Lower leg skin (tissue), 4 donors: ENCODE data around the gene ACSF3. TPM values are rescaled to one million over a fixed set of nuclear protein-coding genes. Genes with fewer than 3 reads are reported as not detected.

Experiments
- DNase-seq, 2 donors: peaks; one replicate each; pipeline ENCODE4 v3.0.0-alpha.2; 2019; ENCODE audit warnings: low spot score in 2 of 2
- H3K4me3 ChIP-seq: fragments of 200-600 bp; sonication (generic); 2 replicates; pipeline ENCODE4 v1.5.1; 2017; ENCODE audit warnings: mild to moderate bottlenecking, low read depth; ENCODE audit not compliant: poor library complexity, severe bottlenecking
- POLR2A ChIP-seq, 2 donors: fragments of 450-650 bp; IDR thresholded peaks; one replicate each; pipeline ENCODE4 v1.6.1; 2016 to 2017; ENCODE audit warnings: antibody characterized with exemption in 2 of 2, mild to moderate bottlenecking in 1 of 2, moderate library complexity in 1 of 2
- WGBS, 2 donors: methylation state at CpG; one replicate each; pipeline ENCODE4 v1.1.5; 2018; 5-methylcytosine and 5-hydroxymethylcytosine counted together
- intact Hi-C: fragments of 100-400 bp; cut with DNase I; formaldehyde crosslinking; loops from one replicate; pipeline ENCODE4 v1.15.0; 2023; ENCODE audit warnings: low total_unique reads
- total RNA-seq, 4 donors: library from RNA; depleted of rRNA; stranded (reverse); fragments of >200 nt; gene quantifications; one replicate each; pipeline ENCODE4 v1.1.0, GENCODE V29; 2016
- TF ChIP-seq, protein P1 (sequence below), 3 donors: fragments of 450-650 bp; IDR thresholded peaks; one replicate each; pipeline ENCODE4 v1.5.1; 2016; ENCODE audit warnings: antibody characterized with exemption in 3 of 3, mild to moderate bottlenecking in 3 of 3, moderate library complexity in 2 of 3

Gene ACSF3
- total RNA-seq, 4 donors from 2014 or later: 22.7 to 42.3 (median 34.4) TPM

- intact Hi-C loops: no loop called here
- DNase-seq: no peak
- no peak overlapping the region for H3K4me3 ChIP-seq
- TF ChIP-seq POLR2A (IDR thresholded peaks at IDR 0.05): no peak
- TF ChIP-seq, protein P1, sequence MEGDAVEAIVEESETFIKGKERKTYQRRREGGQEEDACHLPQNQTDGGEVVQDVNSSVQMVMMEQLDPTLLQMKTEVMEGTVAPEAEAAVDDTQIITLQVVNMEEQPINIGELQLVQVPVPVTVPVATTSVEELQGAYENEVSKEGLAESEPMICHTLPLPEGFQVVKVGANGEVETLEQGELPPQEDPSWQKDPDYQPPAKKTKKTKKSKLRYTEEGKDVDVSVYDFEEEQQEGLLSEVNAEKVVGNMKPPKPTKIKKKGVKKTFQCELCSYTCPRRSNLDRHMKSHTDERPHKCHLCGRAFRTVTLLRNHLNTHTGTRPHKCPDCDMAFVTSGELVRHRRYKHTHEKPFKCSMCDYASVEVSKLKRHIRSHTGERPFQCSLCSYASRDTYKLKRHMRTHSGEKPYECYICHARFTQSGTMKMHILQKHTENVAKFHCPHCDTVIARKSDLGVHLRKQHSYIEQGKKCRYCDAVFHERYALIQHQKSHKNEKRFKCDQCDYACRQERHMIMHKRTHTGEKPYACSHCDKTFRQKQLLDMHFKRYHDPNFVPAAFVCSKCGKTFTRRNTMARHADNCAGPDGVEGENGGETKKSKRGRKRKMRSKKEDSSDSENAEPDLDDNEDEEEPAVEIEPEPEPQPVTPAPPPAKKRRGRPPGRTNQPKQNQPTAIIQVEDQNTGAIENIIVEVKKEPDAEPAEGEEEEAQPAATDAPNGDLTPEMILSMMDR (IDR thresholded peaks at IDR 0.05): no peak
- 78 to 90% methylated on average over 28 to 33 of the region's 33 CpGs for WGBS, 2 donors
These were observed 13.3 kb upstream of the ACSF3 start for GRCh38 chr16:89080196-89080853.

DNA sequence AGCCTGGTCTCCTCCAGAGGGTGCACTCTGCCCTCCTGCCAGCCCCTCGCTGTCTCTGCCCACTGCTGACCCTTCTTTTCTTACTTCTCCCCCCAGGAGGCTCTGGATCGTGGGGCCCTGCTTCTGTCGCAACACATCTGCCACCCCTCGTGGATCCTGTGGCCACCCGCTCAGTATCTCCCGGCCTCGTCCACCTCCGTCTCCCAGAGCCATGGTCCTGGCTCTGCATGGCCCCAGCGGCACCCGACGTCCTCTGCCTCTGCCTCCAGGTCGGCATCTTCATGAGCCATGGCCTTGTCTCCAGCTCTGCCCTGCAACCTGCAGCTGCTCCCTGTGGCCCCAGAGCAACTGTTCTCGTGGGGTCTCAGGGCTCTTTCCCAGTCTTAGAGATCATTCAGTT, 12.1 kb upstream of the ACSF3 start:
- WGBS, 2 donors: 87% methylated on average over 13 of the region's 13 CpGs
- no peak for DNase-seq
- no peak overlapping the region for H3K4me3 ChIP-seq
- intact Hi-C loops: no loop called here
- TF ChIP-seq, protein P1 (IDR thresholded peaks at IDR 0.05): no peak
- TF ChIP-seq POLR2A (IDR thresholded peaks at IDR 0.05): no peak

DNA sequence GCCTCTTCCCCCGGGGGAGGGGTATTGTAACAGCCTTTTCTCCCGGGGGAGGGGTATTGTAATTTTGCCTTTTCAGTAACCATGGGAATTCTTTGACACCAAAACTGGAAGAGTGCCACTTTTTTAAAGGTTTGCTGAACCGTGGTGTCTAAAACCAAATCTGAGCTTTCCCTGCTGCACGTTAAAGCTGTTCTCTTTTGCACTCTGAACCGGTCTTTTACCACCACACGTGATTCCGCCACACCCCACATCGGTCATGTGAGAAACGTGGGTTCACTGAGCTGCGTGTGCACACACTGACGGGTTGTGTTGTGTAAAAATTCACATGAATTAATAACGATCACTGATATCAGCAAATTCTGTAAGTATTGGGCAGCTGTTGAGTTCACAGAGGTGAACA, 9.2 kb upstream of the ACSF3 start:
- TF ChIP-seq, protein P1 (IDR thresholded peaks at IDR 0.05): no peak
- TF ChIP-seq POLR2A (IDR thresholded peaks at IDR 0.05): no peak
- intact Hi-C loops: no loop called here
- H3K4me3 ChIP-seq: no peak overlapping the region
- no peak for DNase-seq
- 67 to 70% methylated on average over 12 of the region's 12 CpGs for WGBS, 2 donors

DNA sequence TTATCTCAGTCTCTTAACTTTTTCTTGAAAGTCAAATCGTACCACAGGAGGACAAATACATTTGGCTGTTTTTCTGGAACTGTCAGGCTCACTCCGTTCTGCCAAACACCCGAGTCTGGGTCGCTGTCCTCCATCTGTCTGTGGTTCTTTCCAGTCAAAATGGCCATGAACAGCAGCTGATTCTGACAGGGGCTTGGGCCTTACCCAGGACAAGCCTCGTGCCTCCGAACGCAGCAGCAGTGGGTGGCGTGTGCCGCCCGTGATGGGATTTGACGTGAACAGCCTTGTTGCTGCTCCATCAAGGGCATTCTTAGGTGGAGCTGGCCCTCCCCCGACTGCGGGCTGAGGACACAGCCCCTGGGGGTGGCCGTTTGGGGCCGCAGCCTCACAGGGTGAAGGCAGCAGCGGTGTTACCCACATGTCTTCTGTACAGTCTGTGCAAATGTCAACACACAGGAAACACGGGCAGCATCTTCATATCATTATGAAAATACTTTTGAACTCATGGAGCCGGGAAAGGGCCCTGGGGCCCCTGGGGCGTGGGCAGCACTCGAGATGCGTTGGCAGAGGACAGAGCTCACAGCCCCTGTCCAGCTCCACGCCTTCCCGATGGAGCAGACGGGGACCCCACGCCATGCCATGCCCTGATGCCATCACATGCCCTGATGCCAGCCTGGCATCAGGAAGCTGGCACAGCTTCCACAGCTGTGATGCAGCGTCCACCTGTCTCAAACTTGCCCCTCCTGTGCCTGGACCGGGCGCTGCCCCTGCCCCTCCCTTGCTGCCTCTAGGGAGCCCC, 8.6 kb upstream of the ACSF3 start:
- 66 to 71% methylated on average over 27 to 28 of the region's 28 CpGs for WGBS, 2 donors
- no peak for TF ChIP-seq POLR2A (IDR thresholded peaks at IDR 0.05)
- TF ChIP-seq, protein P1 (IDR thresholded peaks at IDR 0.05): no peak
- intact Hi-C loops: no loop called here
- DNase-seq: no peak
- no peak overlapping the region for H3K4me3 ChIP-seq

GRCh38 chr16:89085755-89086154, 7.9 kb upstream of the ACSF3 start:
- DNase-seq: no peak
- TF ChIP-seq, protein P1 (IDR thresholded peaks at IDR 0.05): no peak
- intact Hi-C loops: no loop called here
- H3K4me3 ChIP-seq: no peak overlapping the region
- 74 to 83% methylated on average over 9 of the region's 9 CpGs for WGBS, 2 donors
